Measurements from ENCODE around the gene PEX11G.

Gene PEX11G

GRCh38 chr19:7521551-7522071, 32.8 kb upstream of the PEX11G start:
- peak overlapping the region; percentile 100 for H3K4me2 ChIP-seq
- H3K36me3 ChIP-seq: peaks cover 25% of the 10 kb centered on the region
- H3K27ac ChIP-seq: peak overlapping the region; percentile 63
- no peaks in the 10 kb centered on the region for H3K27me3 ChIP-seq
- H3K4me1 ChIP-seq: peaks cover 32% of the 10 kb centered on the region
- H3K4me3 ChIP-seq: peak overlapping the region; percentile 86
- no peaks in the 10 kb centered on the region for H4K20me1 ChIP-seq
- H3K9me3 ChIP-seq: no peaks in the 10 kb centered on the region
- H3K9ac ChIP-seq: peak overlapping the region; percentile 73
- no peak for TF ChIP-seq Cebpa-rat (IDR thresholded peaks at IDR 0.05)

- no peak overlapping the region for H3K4me2 ChIP-seq
- H3K36me3 ChIP-seq: peaks cover 21% of the 10 kb centered on the region
- H3K4me1 ChIP-seq: peaks cover 37% of the 10 kb centered on the region
- TF ChIP-seq Cebpa-rat (IDR thresholded peaks at IDR 0.05): no peak
- no peak overlapping the region for H3K4me3 ChIP-seq
- H4K20me1 ChIP-seq: no peaks in the 10 kb centered on the region
- no peak overlapping the region for H3K27ac ChIP-seq
- no peaks in the 10 kb centered on the region for H3K9me3 ChIP-seq
- H3K27me3 ChIP-seq: no peaks in the 10 kb centered on the region
- no peak overlapping the region for H3K9ac ChIP-seq
These were observed 31.6 kb upstream of the PEX11G start for GRCh38 chr19:7520131-7521051.

GRCh38 chr19:7519361-7520130, 30.7 kb upstream of the PEX11G start:
- Histone ChIP-seq H3K27me3 (no peaks in the 10 kb centered on the region), H3K4me3 (no peak overlapping the region), H3K9me3 (no peaks in the 10 kb centered on the region), H3K4me1 (peaks cover 41% of the 10 kb centered on the region), H3K4me2 (no peak overlapping the region), H3K9ac (no peak overlapping the region), H3K27ac (no peak overlapping the region), H4K20me1 (no peaks in the 10 kb centered on the region), H3K36me3 (peaks cover 21% of the 10 kb centered on the region)
- TF ChIP-seq Cebpa-rat (IDR thresholded peaks at IDR 0.05): no peak

GRCh38 chr19:7516878-7517277, 28.0 kb upstream of the PEX11G start:
- H4K20me1 ChIP-seq: no peaks in the 10 kb centered on the region

GRCh38 chr19:7516333-7516732, 27.5 kb upstream of the PEX11G start:
- H3K4me2 ChIP-seq: peak overlapping the region; percentile 96
- H4K20me1 ChIP-seq: no peaks in the 10 kb centered on the region
- H3K9me3 ChIP-seq: no peaks in the 10 kb centered on the region
- H3K27ac ChIP-seq: peak overlapping the region; percentile 87
- H3K9ac ChIP-seq: peak overlapping the region; percentile 88
- peaks cover 21% of the 10 kb centered on the region for H3K4me1 ChIP-seq
- H3K36me3 ChIP-seq: peaks cover 21% of the 10 kb centered on the region
- H3K4me3 ChIP-seq: peak overlapping the region; percentile 74
- no peak for TF ChIP-seq Cebpa-rat (IDR thresholded peaks at IDR 0.05)
- H3K27me3 ChIP-seq: no peaks in the 10 kb centered on the region

More at GRCh38 chr19:7516878-7517277, 28.0 kb upstream of the PEX11G start:
- Histone ChIP-seq H3K9ac (peak overlapping the region; percentile 88), H3K27me3 (no peaks in the 10 kb centered on the region), H3K4me2 (peak overlapping the region; percentile 96), H3K36me3 (peaks cover 21% of the 10 kb centered on the region), H3K4me3 (peak overlapping the region; percentile 74), H3K27ac (peak overlapping the region; percentile 87), H3K4me1 (peaks cover 26% of the 10 kb centered on the region), H3K9me3 (no peaks in the 10 kb centered on the region)
- TF ChIP-seq Cebpa-rat (IDR thresholded peaks at IDR 0.05): no peak

- no peak for TF ChIP-seq Cebpa-rat (IDR thresholded peaks at IDR 0.05)
- Histone ChIP-seq H3K4me3 (peak within 1 kb of the TSS; percentile 74), H3K4me1 (peaks cover 21% of the 10 kb centered on the region), H3K27ac (peak within 1 kb of the TSS; percentile 91), H3K4me2 (peak within 1 kb of the TSS; percentile 96), H3K9me3 (no peaks in the 10 kb centered on the region), H4K20me1 (no peaks in the 10 kb centered on the region), H3K36me3 (peaks cover 17% of the 10 kb centered on the region), H3K27me3 (no peaks in the 10 kb centered on the region), H3K9ac (peak within 1 kb of the TSS; percentile 88)
These were observed 26.9 kb upstream of the PEX11G start, which contains the start of gene ZNF358 for GRCh38 chr19:7515645-7516151. Gene ZNF358 (plus strand): TSS chr19:7516103. CDS start chr19:7519243, 3,140 bp downstream.

GRCh38 chr19:7515110-7515644, 26.3 kb upstream of the PEX11G start:
- peak overlapping the region; percentile 74 for H3K4me3 ChIP-seq
- no peaks in the 10 kb centered on the region for H3K9me3 ChIP-seq
- no peaks in the 10 kb centered on the region for H3K27me3 ChIP-seq
- H3K9ac ChIP-seq: peak overlapping the region; percentile 88
- no peak for TF ChIP-seq Cebpa-rat (IDR thresholded peaks at IDR 0.05)
- H3K4me2 ChIP-seq: peak overlapping the region; percentile 94
- peaks cover 12% of the 10 kb centered on the region for H3K36me3 ChIP-seq
- peaks cover 21% of the 10 kb centered on the region for H3K4me1 ChIP-seq
- peak overlapping the region; percentile 91 for H3K27ac ChIP-seq
- no peaks in the 10 kb centered on the region for H4K20me1 ChIP-seq

- Histone ChIP-seq H3K9ac (no peak overlapping the region), H4K20me1 (no peaks in the 10 kb centered on the region), H3K36me3 (peaks cover under 1% of the 10 kb centered on the region; the same call in 1 of the 2 replicates), H3K9me3 (no peaks in the 10 kb centered on the region), H3K4me1 (peaks cover 21% of the 10 kb centered on the region), H3K27me3 (no peaks in the 10 kb centered on the region), H3K27ac (no peak overlapping the region), H3K4me3 (no peak overlapping the region), H3K4me2 (no peak overlapping the region)
- no peak for TF ChIP-seq Cebpa-rat (IDR thresholded peaks at IDR 0.05)
These were observed 25.2 kb upstream of the PEX11G start for GRCh38 chr19:7513809-7514642.

All from BLaER1 (cell line).